MM.1S (cell line): ENCODE results near the gene EHBP1L1.

ENCODE experiments used
- CTCF ChIP-seq: fragments of 300-600 bp; sonication (generic); IDR thresholded peaks from 2 replicates; pipeline ENCODE4 v1.5.1; 2016; ENCODE audit warnings: antibody characterized with exemption, low read length, mixed read lengths
- EZH2 ChIP-seq: fragments of 300-600 bp; sonication (generic); optimal IDR thresholded peaks from 2 replicates; pipeline ENCODE3; 2017; ENCODE audit warnings: low read depth, mild to moderate bottlenecking, antibody characterized with exemption, low read length, mixed read lengths

DNA sequence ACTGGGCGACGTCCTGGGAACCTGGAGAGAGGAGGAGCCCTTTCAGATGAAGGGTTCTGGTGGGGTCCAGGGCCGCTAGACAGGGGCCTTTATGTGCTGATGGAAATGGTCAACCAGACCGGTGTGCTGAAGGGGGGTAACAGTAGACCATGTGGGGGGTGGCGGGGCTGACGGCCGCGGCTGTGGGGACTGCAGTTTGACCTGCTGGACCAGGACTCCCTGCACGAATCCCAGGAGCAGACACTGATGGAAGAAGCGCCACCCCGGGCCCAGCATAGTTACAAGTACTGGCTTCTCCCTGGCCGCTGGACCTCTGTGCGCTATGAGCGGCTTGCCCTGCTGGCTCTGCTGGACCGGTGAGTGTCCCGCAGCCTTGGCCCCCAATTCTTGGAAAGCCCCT is 46.2 kb downstream of the EHBP1L1 start:
- no peak for TF ChIP-seq CTCF
- no peak for TF ChIP-seq EZH2
